OCI-LY3 (cell line): ENCODE measurements around the gene CH25H.
A peak's percentile ranks its signal among the peaks of the same experiment; 100 is the strongest.

Source experiments
- H2AFZ ChIP-seq: fragments of 200-600, 300-600 bp; shearing (Covaris generic); 2 replicates; pipeline ENCODE4 v1.6.0; 2014; ENCODE audit warnings: antibody characterized with exemption, low read depth, low read length
- H3K27ac ChIP-seq: fragments of 200-600, 300-600 bp; sonication (generic); 2 replicates; pipeline ENCODE4 v1.5.1; 2014; ENCODE audit warnings: mild to moderate bottlenecking, low read length, moderate library complexity, mixed read lengths
- H3K27me3 ChIP-seq: fragments of 200-600, 300-600 bp; sonication (generic); 2 replicates; pipeline ENCODE4 v1.6.1; 2014; ENCODE audit warnings: low read depth, low read length, mixed read lengths
- H3K36me3 ChIP-seq: fragments of 200-600, 300-600 bp; sonication (generic); replicated peaks from 2 replicates; pipeline ENCODE3; 2014; ENCODE audit warnings: low read depth, low read length, mixed read lengths
- H3K4me1 ChIP-seq: fragments of 300-600, 200-600 bp; sonication (generic); 2 replicates; pipeline ENCODE4 v1.6.1; 2014; ENCODE audit warnings: low read length, mixed read lengths
- H3K4me2 ChIP-seq: fragments of 200-600, 300-600 bp; sonication (generic); 2 replicates; pipeline ENCODE4 v1.6.1; 2014; ENCODE audit warnings: low read length, mixed read lengths
- H3K4me3 ChIP-seq: fragments of 300-600, 200-600 bp; sonication (generic); 2 replicates; pipeline ENCODE4 v1.5.1; 2014; ENCODE audit warnings: antibody characterized with exemption, mild to moderate bottlenecking, low read length, moderate library complexity
- H3K79me2 ChIP-seq: fragments of 300-600, 200-600 bp; shearing (Covaris generic); 2 replicates; pipeline ENCODE4 v1.6.1; 2014; ENCODE audit warnings: mild to moderate bottlenecking, low read length, mixed read lengths
- H3K9ac ChIP-seq: fragments of 300-600, 200-600 bp; shearing (Covaris generic); 2 replicates; pipeline ENCODE4 v1.6.0; 2014; ENCODE audit warnings: mild to moderate bottlenecking, low read length, moderate library complexity
- H3K9me3 ChIP-seq: fragments of 200-600, 300-600 bp; shearing (Covaris generic); 2 replicates; pipeline ENCODE4 v1.6.1; 2014; ENCODE audit warnings: low read length, mixed read lengths; ENCODE audit not compliant: insufficient read depth
- H4K20me1 ChIP-seq: fragments of 200-600, 300-600 bp; sonication (generic); 2 replicates; pipeline ENCODE4 v1.6.1; 2016; ENCODE audit warnings: low read length, mixed read lengths; ENCODE audit not compliant: insufficient read depth
- EZH2phosphoT487 ChIP-seq: fragments of 200-600 bp; shearing (Covaris generic); IDR thresholded peaks from 2 replicates; pipeline ENCODE4 v1.6.1; 2018; ENCODE audit warnings: antibody characterized with exemption, mixed run types, low read depth
- TF ChIP-seq, protein P1 (sequence below): fragments of 200-600, 300-600 bp; sonication (generic); IDR thresholded peaks from 2 replicates; pipeline ENCODE4 v1.5.1; 2014; ENCODE audit warnings: antibody characterized with exemption, low read length, low read depth

Gene CH25H

DNA sequence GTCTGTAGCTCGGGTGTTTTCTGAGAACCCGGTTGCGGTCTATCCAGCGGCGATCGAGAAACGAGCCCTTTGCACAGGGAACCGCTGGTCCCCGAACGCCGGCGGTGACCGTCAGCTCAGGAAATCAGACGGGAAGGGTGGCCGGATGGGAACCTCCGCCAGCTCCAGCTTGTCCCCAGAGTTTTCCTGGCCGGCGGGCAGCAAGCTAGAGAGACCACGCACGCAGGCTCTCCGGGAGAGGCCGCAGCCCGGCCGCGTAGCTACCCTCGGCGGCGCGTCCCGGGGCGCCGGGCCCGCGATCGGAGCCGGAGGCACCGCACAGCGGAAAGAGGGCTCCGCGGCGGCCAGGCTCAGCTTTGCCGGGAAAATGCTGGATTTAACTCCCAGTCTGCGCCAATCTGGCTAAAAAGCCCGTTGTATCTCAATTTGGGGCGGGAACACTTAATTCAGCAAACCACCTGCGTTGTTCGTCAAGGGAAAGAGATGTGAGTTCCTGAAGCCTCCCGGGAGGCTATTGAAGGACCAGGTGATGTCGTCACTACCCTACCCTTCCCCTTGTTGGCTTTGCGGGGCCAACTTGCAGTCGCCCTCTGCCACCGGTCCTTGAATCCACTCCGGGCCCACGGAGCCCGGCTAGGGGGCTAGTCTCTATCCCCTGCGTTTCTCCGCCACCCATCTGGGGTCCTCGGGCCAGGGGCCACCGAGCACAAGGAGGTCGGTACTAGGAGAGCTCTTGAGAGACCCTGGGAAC lies 859 bp upstream of the CH25H start:
- H3K36me3 ChIP-seq = no peaks in the 10 kb centered on the region
- H3K27me3 ChIP-seq = 0 out of 2 replicates have a peak, but pooled peaks cover 5% of the 10 kb centered on the region
- H2AFZ ChIP-seq = no peak overlapping the region
- H3K4me2 ChIP-seq = peak overlapping the region; percentile 55
- no peaks in the 10 kb centered on the region for H3K79me2 ChIP-seq
- peak overlapping the region; percentile 58 for H3K4me3 ChIP-seq
- peaks cover 46% of the 10 kb centered on the region for H3K4me1 ChIP-seq
- H3K27ac ChIP-seq = no peak overlapping the region
- no peak for TF ChIP-seq EZH2phosphoT487
- TF ChIP-seq, protein P1, sequence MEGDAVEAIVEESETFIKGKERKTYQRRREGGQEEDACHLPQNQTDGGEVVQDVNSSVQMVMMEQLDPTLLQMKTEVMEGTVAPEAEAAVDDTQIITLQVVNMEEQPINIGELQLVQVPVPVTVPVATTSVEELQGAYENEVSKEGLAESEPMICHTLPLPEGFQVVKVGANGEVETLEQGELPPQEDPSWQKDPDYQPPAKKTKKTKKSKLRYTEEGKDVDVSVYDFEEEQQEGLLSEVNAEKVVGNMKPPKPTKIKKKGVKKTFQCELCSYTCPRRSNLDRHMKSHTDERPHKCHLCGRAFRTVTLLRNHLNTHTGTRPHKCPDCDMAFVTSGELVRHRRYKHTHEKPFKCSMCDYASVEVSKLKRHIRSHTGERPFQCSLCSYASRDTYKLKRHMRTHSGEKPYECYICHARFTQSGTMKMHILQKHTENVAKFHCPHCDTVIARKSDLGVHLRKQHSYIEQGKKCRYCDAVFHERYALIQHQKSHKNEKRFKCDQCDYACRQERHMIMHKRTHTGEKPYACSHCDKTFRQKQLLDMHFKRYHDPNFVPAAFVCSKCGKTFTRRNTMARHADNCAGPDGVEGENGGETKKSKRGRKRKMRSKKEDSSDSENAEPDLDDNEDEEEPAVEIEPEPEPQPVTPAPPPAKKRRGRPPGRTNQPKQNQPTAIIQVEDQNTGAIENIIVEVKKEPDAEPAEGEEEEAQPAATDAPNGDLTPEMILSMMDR = no peak
- no peak overlapping the region for H3K9ac ChIP-seq
- H3K9me3 ChIP-seq = no peaks in the 10 kb centered on the region
- no peaks in the 10 kb centered on the region for H4K20me1 ChIP-seq

DNA sequence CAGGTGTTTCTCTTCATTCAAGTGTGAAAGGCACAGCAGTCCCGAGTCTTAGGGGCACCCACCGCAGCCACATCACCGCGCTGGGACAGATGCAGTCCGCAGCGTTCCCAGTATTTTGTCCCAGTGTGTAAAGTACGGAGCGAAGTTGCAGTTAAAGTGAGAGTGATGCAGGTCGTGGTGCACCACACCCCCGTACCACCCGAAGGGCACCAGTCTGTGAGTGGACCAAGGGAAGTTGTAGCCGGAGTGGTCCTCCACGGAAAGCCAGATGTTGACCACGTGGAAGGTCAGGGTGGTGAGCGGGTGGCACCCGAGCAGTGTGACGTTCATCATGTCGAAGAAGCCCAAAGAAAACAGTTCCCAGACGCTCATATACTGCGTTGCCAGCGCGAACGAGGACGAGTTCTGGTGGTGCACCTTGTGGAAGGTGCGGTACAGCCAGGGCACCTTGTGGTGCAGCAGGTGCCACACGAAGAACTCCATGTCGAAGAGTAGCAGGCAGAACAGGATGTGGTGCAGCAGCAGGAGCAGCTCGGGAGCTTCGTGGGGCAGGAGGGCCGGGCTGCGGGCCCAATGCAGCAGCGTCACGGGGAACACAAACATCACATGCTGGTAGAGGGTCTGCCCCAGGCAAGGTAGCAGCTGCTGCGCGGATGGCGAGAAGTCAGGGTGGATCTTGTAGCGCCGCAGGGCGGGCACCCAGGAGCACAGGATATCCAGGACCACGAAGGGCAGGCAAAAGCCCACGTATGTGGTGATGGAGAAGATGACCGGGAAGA lies 526 bp downstream of the CH25H start:
- peaks cover 38% of the 10 kb centered on the region for H3K4me1 ChIP-seq
- no peak overlapping the region for H3K27ac ChIP-seq
- no peaks in the 10 kb centered on the region for H3K9me3 ChIP-seq
- no peaks in the 10 kb centered on the region for H3K36me3 ChIP-seq
- H3K4me2 ChIP-seq = no peak overlapping the region
- TF ChIP-seq EZH2phosphoT487 = no peak
- TF ChIP-seq, protein P1 = no peak
- H4K20me1 ChIP-seq = no peaks in the 10 kb centered on the region
- H3K79me2 ChIP-seq = no peaks in the 10 kb centered on the region
- H3K27me3 ChIP-seq = 0 out of 2 replicates have a peak, but pooled peaks cover 5% of the 10 kb centered on the region
- no peak overlapping the region for H3K4me3 ChIP-seq
- H3K9ac ChIP-seq = no peak overlapping the region
- no peak overlapping the region for H2AFZ ChIP-seq

DNA sequence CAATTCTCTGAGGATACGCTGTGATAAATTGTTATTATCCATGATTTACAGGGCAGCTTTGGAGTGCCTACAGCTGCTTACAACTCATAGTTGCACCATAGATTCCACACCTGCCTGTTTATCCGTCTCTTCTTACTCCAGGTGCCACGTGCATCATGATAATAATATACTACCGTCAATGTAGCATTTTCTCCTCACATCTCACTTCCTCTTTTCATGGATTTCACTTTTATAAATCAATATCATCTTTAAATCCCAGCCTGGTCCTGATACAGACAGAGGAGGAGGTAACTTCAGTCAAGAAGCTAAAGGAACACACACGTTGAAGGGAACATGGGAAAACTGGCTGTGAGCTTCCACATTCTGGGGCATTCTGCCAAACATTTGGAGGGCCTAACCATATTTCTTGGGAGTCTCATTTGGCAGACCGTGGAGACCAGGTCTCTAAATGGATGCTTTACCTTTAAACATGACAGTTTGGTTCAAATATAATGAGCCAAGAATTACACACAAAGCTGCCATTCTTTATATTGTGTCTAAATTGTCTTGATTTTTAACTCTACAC lies 2.4 kb downstream of the CH25H start:
- H3K36me3 ChIP-seq = no peaks in the 10 kb centered on the region
- 0 out of 2 replicates have a peak, but pooled peaks cover 5% of the 10 kb centered on the region for H3K27me3 ChIP-seq
- H3K4me3 ChIP-seq = no peak overlapping the region
- no peak overlapping the region for H3K9ac ChIP-seq
- H3K4me2 ChIP-seq = peak overlapping the region; percentile 12; the same call in 1 of the 2 replicates
- H3K9me3 ChIP-seq = no peaks in the 10 kb centered on the region
- no peak overlapping the region for H3K27ac ChIP-seq
- H4K20me1 ChIP-seq = no peaks in the 10 kb centered on the region
- H3K4me1 ChIP-seq = peaks cover 27% of the 10 kb centered on the region
- H3K79me2 ChIP-seq = no peaks in the 10 kb centered on the region
- TF ChIP-seq EZH2phosphoT487 = no peak
- H2AFZ ChIP-seq = no peak overlapping the region

DNA sequence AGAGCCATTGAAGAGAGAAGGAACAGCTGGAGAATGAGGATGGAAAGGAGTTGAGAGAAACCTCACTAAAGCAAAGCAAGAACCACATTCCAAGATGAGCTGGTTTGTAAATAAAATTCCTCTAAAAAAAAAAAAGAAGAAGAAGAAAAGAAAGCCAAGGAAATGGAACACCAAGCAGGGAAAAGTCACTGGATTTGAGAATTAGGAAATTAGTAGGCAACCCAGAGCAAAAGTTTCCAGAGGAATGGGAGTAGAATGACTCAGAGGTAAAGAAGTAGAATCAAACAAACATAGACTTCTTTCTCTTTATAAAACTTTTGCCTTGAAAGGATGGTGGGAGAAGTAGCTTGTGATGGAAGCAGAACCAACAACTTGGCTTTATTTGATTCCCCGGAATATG lies 3.9 kb downstream of the CH25H start:
- Histone ChIP-seq H3K4me1 (peaks cover 20% of the 10 kb centered on the region), H3K4me2 (no peak overlapping the region), H3K27me3 (0 out of 2 replicates have a peak, but pooled peaks cover 4% of the 10 kb centered on the region), H3K9me3 (no peaks in the 10 kb centered on the region), H4K20me1 (no peaks in the 10 kb centered on the region), H3K79me2 (no peaks in the 10 kb centered on the region), H3K27ac (no peak overlapping the region), H3K9ac (no peak overlapping the region), H3K36me3 (no peaks in the 10 kb centered on the region), H2AFZ (no peak overlapping the region), H3K4me3 (no peak overlapping the region)
- TF ChIP-seq EZH2phosphoT487 = no peak
- TF ChIP-seq, protein P1 = no peak
